GM18867 (cell line): Measurements from ENCODE around the gene C22orf31.
"Not testable (repeated sequence)": the region's sequence is repeated elsewhere in the genome, so short reads cannot be mapped to it uniquely, and the experiment has no call there.

ENCODE experiments used
- ATAC-seq: cut with Tn5 transposase; IDR thresholded peaks from one replicate; pipeline ENCODE4 v1.9.1; 2021; ENCODE audit warnings: mild to moderate bottlenecking, moderate library complexity; ENCODE audit not compliant: unreplicated experiment

C22orf31 gene

DNA sequence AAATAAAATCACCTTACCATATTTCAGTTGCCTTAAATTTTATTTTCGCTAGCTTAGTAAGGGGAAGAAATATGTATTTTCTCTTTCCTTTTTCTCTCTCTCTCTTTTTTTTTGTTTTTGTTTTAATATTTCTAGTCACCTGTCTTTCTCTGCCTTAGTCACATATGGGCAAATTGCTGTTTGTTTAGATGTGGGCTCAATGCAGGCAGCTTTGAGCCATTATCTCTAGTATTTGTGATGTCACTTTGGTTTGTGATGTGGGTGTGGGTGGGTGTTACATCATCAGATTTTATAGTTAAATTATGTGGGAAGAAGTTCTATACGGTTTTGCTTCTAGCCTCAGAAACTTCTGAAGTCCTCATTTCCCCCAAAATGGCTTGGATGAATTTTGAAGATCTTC is at the start of gene C22orf31:
Gene C22orf31, minus strand, starts transcription at position 59 of the 400 bp plus-strand sequence. Its CDS starts 39 bp downstream, at position 20.
- ATAC-seq, result no peak

DNA sequence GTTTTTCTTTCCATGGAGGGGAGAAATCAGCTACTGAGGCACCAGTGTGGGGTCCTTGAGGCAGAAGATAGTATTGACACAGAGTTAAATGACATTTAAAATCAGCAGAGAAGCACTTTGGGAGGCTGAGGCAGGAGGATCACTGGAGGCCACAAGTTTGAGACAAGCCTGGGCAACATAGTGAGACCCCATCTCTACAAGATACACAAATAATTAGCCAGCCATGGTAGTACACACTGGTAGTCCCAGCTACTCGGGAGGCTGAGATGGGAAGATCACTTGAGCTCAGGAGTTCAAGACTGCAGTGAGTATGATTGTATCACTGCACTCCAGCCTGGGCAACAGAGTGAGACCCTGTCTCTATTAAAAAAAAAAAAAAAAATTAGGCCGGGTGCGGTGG is 49.3 kb upstream of the C22orf31 start:
- ATAC-seq, result no peak

DNA sequence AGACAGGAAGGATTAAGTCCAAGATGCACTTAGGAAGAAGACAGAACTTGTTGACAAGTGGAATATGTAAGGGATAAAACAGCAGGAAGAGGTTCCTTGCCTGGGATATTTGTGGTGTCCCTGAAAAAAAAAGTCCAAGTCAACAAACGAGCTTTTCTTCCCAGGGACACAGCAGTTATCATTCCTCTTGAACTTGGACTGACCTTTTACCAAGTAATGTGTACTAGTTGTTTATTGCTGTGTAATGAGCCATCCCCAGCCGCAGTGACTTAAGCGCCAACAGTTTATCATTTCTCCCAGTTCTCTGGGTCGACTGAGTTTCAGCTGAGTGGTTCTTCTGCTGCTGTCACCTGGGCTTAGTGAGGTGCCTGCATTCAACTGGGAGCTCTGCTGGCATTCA is 48.2 kb upstream of the C22orf31 start:
- ATAC-seq, result no peak

DNA sequence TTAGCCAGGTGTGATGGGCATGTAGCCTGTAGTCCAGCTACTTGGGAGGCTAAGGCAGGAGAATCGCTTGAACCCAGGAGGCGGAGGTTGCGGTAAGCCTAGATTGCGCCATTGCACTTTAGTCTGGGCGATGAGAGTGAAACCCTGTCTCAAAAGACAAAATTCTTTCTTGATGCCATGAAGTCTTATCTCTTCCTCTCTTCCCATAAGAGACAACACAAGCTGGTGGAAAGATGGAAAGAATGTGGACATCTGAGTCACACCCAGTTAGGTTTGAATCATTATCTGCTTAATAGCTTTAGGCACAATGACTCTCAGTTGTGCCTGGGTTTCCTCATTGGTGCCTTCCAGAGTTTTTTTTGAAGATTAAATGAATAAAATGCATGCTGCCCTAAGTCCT is 46.5 kb upstream of the C22orf31 start:
- no peak for ATAC-seq

DNA sequence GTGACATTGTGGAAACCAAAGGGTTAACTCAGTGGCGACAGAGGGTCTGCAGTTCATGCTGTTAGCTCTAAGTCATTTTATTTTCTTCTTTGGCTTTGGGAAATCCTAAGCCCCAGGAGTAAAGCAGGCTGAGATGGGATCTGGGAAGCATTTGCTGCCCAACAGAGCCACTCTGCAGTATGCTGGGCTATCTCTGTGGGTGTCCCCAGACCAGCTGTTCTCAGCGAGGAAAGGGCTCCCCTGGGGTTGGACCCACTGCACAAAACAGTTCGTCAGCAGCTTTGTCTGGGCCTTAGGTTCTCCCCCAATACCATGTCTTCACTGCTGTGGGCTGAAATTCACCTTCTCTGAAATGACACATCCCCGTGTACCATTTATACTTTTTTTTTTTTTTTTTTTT is 45.2 kb upstream of the C22orf31 start:
- ATAC-seq, result no peak

DNA sequence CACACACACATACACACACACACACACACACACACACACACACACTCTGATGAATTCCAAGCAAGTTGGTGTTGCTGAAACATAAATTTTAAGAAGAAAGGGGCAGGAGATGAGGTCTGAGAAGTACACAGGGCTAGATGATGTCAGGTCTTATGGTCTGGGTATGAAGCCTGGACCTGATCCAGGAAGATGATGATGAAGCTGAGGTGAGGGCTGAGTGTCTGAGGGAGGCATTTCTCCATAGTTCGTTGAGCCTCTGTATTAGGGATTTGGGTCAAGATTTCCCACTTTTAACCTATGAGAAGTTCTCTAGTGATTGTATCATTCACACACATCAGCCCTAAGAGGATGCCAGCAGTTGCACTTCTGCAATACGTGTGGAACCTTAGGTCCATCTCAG is 43.8 kb upstream of the C22orf31 start:
- ATAC-seq, result no peak

DNA sequence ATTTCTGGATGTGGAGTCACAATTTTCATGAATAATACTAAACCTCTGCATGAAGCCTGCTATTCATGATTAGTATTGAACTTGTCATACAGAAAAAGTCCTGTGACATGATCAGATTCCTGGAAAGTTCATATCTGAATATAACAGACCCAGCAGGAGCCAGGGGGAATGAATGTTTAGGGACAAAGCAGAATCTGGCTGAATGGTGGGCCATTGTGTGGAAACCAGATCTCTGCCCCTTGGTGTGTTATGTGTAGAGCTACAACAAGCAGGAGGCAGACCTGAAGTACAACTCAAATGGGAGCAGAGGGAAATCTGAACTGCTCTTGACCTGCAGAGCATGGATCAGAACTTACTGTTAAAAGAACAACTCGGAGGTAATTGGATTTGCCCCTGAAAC is 41.5 kb upstream of the C22orf31 start:
- ATAC-seq, result no peak

DNA sequence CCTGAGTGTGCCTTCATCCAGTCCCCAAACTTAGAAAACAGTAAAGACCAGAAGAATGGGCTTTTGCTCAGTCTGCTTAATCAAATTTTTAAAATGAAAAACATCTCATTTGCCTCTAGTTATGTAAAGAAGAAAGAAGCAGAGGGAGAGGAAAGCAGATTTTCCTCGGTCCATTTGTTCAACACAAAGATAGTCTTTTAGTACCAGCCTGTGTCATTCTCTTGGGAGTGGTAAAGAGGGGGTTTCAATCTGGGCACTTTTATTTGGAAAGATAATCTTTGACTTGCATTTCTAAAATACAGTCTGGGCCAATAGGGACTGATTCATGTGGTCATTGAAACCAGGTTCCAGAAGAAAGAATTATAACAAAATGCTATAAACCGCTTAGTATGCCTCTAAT is 40.7 kb upstream of the C22orf31 start:
- ATAC-seq, result no peak

DNA sequence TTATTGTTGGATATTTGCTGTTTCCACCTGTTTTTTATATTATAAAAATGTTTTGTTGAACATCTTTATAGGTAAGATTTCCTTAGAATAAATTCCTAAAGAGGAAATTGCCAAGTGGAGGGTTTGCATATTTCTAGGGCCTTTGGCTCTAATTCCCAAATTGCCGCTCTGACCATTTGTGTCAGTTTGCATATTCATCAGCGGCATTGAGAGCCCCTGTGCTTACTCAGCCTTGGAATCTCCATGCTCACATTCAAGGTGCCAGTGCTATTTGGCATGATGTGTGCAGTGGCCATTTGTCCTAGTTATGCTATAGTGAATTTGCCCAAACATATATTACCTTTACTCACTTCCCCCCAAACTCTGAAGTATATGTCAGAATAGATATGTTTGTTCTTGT is 36.7 kb upstream of the C22orf31 start:
- ATAC-seq, result no peak

DNA sequence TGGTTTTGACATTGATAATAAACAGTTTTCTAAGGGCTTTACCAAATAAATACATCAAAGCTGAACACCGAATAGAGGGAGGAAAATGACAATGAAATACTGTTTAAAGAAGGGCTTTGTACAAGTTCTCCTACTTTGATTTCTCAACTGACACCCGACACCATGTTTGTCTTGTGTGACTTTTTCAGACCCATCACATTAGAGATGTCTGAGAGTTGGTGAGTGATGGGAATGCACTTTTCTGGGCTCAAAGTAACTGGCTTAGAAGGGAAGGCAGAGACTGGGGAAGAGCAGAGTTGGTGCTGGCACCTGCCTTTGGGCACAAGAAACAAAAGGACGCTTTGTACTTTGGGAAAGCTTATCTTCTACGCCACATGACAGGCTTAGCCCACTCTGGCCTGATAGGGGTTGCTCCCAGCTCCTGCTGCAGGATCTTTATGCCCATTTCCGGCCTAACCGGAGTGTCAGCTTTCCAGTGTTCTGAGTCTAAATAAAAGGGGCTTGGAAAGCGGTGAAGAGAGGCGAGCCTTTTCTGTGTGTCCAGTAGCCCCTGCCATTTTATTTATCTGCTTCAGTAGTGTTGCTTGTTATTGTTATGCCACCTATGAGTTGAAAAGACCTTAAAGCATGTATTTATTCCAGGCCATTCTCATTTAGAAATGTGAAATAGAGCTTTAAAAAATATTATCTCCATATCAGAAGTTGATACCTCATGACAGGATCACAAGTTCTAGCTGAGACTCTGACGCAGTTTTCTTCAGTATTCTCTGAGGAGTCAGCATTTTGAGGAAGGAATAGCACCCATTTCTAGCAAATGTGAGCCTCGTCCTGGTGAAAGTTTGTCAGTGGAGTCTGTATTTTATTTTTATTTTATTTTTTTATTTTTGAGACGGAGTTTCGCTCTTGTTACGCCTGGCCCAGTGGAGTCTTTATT is 35.4 kb upstream of the C22orf31 start:
- no peak for ATAC-seq

DNA sequence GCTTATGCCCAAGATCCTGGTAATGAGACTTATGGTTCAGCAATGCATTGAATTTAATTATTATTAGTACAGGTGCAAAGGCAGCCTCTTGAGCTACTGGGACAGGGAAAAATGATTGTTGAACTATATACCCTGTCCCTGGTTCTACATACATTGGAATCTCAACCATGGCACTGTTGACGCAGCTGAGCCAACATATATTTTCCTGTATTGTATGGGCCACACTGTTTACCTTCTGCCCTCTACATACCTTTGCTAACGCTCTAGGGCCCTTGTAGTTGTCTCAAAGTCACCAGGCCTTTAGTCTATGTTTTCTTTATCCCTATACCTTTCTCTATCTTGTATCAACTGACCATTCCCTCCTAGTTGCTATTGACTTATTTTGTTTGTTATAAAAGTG is 33.8 kb upstream of the C22orf31 start:
- no peak for ATAC-seq

DNA sequence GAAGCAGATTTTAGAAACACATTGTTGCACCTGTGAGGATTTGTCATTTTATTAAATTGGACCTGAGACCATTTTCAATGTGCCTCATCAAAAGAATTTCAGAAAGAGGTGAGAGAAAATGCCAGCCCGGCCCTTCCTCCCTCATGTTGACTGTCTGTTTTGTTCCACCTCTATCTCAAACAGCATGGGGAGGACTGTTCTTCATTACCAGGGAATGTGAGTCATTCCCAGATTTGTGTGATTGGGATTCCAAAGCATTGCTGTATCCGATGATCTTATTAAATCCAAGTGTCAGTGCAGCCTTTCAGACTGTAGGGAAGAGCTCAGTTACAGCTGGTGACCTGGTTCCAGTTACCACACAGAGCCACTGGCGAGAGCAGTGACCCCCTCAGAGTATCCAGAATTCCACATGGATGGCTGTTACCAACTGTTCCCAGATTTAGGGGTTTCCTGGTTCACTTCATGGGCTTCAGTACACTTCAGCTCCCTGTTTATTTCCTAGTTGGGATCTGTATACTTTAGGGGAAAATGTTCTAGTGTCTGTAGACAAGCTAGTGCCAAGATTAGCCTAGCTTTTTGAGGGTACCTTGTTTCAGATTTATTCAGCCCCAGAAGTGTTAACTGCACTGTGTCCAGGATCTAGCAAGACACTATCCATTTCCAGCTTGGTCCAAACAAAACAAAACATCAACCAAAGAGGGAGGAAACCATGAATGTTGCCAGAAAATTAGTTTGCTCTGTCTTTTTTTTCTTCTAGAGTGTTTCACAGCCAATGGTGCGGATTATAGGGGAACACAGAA is 32.1 kb upstream of the C22orf31 start:
- ATAC-seq, result no peak

DNA sequence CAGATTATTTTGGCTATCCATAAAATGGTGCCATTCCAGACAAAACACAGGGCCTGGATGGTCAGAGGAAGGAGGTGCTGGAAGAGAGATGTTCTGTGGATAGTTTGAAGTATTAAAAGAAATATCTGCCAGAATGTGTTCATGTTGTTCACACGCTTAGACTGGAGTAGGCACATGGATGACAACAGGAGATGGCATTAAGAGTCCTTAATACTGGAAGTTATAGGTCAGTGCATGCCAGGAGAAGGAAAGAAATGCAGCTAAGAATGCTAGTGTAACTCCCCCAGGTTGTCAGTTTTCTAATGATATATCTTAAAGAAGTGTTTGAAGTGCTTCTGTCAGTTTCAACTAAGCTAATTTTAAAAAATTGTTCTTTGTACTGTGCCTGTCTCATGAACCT is 31.4 kb upstream of the C22orf31 start:
- ATAC-seq, result no peak

DNA sequence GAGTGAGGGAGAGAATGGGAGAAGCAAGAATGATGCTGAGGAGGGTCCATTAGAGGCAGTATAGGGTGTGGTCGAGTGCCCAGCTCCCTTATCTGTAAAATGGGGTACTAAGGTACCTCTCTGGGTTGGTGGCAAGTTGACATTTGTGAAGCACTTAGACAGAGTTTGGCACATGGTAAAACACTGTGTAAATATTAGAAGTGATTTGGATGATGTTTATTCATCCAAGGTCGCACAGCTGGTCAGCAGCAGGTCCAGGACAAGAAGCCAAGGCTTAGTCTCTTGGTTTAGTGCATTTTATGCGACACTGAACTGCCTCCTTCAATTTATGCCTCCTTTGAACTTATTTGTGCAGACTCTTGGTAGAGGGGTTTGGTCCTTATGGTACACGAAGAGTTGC is 30.6 kb upstream of the C22orf31 start:
- ATAC-seq, result no peak

DNA sequence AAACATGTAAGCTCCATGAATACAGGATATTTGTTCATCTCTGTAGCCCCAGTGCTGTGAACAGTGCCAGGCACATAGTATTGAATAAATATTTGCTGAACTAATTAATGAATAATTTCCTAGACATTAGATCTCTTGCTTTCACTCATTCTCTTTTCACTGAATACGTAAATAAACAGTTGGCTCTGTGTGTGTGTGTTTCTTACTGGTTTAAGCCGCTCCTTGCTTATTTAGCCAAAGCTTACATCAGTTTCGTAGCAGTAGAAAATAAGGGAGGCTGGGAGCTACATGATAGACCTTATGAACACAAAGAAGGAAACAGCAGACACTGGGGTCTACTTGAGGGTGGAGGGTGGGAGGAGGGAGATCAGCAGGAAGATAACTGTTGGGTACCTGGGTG is 28.4 kb upstream of the C22orf31 start:
- ATAC-seq, result no peak

DNA sequence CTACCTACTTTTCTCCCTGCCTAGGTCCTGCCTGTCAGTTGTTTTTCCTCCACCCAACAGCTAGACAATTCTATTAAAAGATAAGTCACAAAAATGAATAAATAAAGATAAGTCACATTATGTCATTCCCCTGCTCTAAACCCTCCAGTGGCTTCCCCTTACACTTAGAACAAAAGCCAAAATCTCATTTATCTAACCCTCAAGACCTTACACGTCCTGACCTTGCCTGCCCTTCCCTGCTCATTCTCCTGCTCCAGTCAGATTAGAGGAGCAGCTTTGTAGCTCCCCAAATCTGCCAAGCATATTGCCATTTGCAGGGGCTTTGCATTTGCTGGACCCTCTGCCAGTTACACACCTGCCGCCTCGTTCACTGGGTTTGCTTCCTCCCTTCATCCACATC is 27.9 kb upstream of the C22orf31 start:
- ATAC-seq, result no peak

DNA sequence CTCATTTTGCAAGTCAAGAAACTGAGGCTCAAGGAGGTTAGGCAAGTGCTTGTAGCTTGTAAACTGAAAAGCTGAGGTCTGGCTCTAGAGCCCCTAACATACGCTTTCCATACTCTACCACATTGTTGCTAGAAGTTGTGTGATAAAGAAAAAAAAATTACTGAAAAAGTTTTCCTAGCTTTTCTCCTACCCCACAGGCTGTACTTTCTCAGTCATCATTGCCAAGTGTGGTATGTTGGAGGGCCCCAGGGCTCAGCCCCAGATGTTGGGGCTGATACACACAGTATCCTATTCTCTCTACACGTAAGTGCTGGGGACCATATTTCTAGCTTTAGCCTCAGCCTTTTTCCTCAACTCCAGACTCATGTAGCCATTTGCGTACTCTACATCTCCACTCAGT is 27.2 kb upstream of the C22orf31 start:
- no peak for ATAC-seq

DNA sequence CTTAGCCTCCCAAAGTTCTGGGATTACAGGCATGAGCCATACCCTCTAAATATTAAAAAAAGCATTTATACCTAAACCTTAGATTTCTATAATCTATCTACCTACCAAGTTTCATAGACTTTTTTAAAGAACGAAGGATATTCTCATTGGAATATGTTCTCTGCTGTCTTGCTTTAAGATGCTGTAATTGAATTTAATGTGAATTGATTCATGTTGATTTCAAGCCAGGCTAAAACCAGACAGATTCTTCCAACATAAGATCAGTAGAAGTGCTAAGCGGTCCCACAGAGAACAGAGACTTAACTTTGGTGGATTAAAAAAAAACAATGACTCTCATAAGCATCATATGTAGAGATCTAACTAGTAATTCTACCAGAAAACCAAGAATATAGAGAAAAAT is 25.4 kb upstream of the C22orf31 start:
- ATAC-seq, result no peak

DNA sequence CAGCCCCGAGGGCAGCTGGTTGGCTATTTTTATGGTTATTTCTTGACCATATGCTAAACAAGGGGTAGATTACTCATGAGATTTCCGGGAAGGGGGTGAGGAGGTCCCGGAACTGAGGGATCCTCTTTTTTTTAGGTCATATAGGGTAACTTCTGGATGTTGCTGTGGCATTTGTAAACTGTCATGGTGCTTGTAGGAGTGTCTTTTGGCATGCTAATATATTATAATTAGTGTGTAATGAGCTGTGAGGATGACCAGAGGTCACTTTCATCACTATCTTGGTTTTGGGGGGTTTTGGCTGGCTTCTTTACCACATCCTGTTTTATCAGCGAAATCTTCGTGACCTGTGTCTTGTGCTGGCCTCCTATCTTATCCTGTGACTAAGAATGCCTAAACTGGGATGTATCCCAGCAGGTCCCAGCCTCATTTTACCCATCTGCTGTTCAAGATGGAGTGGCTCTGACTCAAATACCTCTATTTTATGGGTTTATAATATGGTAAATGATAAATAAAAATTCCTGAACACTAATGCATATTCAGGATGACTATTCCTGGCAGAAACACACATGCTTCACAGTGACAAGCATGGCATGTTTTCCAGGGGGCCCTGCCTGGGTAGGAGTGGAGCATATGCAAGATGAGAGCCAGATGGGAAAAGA is 22.4 kb upstream of the C22orf31 start:
- no peak for ATAC-seq

DNA sequence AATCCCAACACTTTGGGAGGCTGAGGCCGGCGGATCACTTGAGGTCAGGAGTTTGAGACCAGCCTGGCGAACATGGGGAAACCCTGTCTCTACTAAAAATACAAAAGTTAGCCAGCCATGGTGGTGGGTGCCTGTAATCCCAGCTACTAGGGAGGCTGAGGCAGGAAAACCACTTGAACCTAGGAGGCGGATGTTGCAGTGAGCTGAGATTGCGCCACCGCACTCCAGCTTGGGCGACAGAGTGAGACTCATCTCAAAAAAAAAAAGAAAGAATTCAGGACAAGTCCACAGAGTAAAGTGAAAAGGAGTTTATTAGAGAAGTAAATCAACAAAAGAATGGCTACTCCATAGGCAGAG is 21.9 kb upstream of the C22orf31 start:
- not testable (repeated sequence) for ATAC-seq

DNA sequence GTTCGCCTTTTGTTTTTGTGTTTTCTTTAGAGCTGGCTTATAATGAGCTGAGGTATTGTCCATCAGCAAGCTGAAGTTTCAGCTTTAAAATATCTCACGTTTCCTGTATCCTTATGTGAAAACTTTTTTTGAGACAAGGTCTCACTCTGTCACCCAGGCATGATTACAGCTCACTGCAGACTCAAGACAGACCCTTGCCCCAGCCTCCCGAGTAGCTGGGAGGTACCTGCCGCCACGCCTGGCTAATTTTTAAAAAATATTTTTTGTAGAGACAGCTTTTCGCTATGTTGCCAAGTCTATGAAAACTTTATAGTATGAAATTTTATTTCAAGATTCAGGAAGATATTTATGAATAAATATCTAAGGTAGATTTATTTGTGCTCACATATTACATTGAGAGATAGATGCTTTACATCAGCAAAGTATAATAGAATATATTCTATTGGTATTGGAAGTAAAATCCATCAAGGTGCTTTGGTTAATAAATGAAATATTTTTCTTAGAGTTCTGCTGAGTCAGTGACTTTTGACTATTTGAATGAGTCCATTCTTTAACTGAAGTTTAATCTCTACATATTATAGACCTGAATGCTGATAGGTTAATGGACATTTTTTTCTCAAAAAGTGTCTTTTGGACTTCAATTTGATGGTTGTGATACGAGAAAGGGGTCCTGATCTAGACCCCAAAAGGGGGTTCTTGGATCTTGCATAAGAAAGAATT is 21.4 kb upstream of the C22orf31 start:
- no peak for ATAC-seq
